ENCODE measurements around the gene AOX1.

AOX1 gene

DNA sequence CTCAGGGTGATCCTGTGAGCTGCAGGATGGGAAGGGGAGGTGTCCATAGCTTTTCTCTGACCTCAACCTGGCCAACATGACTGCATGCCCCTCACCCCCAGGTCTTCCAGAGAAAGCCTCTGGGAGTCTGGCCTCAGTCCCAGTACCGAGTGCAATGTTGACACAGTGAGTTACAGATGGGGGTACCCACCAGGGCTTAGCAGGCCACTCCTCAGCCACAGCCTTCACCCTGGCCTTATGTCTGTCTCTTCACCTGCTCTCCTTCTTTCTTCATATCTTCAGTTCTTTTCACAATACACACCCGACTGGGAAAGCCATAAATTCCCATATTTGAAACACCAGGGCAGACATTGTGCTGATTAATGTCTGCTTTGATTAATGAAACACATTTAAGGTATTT is 33.5 kb downstream of the AOX1 start:
- Histone ChIP-seq H3K4me3 (ENCODE audit: low read length, poor library complexity, severe bottlenecking) (no peak overlapping the region), H4K20me1 (ENCODE audit: insufficient read depth, low read length, poor library complexity, severe bottlenecking) (no peaks in the 10 kb centered on the region), H3K27me3 (ENCODE audit: insufficient read depth, low read length, poor library complexity, severe bottlenecking) (no peaks in the 10 kb centered on the region), H3K9me3 (ENCODE audit: insufficient read depth, low read depth, low read length) (no peaks in the 10 kb centered on the region), H2AFZ (ENCODE audit: low read length) (no peak overlapping the region), H3K4me1 (ENCODE audit: insufficient read depth, low read length, poor library complexity, severe bottlenecking) (no peaks in the 10 kb centered on the region), H3K79me2 (ENCODE audit: insufficient read depth, low read length) (no peaks in the 10 kb centered on the region), H3K4me2 (ENCODE audit: low read depth, low read length, poor library complexity, severe bottlenecking) (no peak overlapping the region), H3K9ac (ENCODE audit: low read depth, low read length, poor library complexity, severe bottlenecking) (no peak overlapping the region), H3K36me3 (ENCODE audit: insufficient read depth, low read length) (no peaks in the 10 kb centered on the region), H3K9me2 (replicated peaks; ENCODE audit: low read depth, low read length) (no peaks in the 10 kb centered on the region), H3F3A (ENCODE audit: low read depth) (no peaks in the 10 kb centered on the region)
- TF ChIP-seq, protein P1, sequence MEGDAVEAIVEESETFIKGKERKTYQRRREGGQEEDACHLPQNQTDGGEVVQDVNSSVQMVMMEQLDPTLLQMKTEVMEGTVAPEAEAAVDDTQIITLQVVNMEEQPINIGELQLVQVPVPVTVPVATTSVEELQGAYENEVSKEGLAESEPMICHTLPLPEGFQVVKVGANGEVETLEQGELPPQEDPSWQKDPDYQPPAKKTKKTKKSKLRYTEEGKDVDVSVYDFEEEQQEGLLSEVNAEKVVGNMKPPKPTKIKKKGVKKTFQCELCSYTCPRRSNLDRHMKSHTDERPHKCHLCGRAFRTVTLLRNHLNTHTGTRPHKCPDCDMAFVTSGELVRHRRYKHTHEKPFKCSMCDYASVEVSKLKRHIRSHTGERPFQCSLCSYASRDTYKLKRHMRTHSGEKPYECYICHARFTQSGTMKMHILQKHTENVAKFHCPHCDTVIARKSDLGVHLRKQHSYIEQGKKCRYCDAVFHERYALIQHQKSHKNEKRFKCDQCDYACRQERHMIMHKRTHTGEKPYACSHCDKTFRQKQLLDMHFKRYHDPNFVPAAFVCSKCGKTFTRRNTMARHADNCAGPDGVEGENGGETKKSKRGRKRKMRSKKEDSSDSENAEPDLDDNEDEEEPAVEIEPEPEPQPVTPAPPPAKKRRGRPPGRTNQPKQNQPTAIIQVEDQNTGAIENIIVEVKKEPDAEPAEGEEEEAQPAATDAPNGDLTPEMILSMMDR (conservative IDR thresholded peaks at IDR 0.05; ENCODE audit: low read length): no peak
- no peak for TF ChIP-seq EZH2phosphoT487 (IDR thresholded peaks at IDR 0.05; ENCODE audit: borderline replicate concordance)

DNA sequence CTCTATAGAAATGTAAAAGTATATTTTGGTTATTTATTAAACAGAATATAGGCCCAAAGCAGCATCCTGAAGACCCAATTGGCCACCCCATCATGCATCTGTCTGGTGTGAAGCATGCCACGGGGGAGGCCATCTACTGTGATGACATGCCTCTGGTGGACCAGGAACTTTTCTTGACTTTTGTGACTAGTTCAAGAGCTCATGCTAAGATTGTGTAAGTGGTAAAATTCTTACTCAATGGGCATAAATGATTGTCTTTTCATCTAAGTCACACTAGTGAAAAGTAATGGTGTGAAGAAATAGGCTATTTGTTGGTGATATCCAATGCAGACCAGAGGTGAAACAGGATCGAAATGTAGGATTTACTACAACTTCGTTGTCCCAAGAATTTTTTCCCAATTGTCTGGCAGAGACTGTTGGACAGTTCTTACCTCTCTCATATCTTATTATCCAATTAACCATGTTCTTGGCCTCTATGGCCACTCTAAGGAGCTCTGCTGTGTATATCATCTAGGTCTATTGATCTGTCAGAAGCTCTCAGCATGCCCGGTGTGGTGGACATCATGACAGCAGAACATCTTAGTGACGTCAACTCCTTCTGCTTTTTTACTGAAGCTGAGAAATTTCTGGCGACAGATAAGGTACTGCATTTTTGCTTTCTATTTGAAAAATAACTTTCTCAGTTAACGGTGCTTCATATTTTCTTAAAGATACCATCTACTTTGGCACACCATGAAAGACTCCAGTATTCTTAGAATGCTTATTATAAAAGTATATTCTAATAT is 35.0 kb downstream of the AOX1 start:
- H3K9me2 ChIP-seq (replicated peaks; ENCODE audit: low read depth, low read length): no peaks in the 10 kb centered on the region
- no peaks in the 10 kb centered on the region for H3K9me3 ChIP-seq (ENCODE audit: insufficient read depth, low read depth, low read length)
- H3K4me2 ChIP-seq (ENCODE audit: low read depth, low read length, poor library complexity, severe bottlenecking): no peak overlapping the region
- no peaks in the 10 kb centered on the region for H3K36me3 ChIP-seq (ENCODE audit: insufficient read depth, low read length)
- no peaks in the 10 kb centered on the region for H3K79me2 ChIP-seq (ENCODE audit: insufficient read depth, low read length)
- H3K27me3 ChIP-seq (ENCODE audit: insufficient read depth, low read length, poor library complexity, severe bottlenecking): no peaks in the 10 kb centered on the region
- no peak overlapping the region for H3K4me3 ChIP-seq (ENCODE audit: low read length, poor library complexity, severe bottlenecking)
- no peak overlapping the region for H3K9ac ChIP-seq (ENCODE audit: low read depth, low read length, poor library complexity, severe bottlenecking)
- H2AFZ ChIP-seq (ENCODE audit: low read length): no peak overlapping the region
- no peaks in the 10 kb centered on the region for H3F3A ChIP-seq (ENCODE audit: low read depth)
- H3K4me1 ChIP-seq (ENCODE audit: insufficient read depth, low read length, poor library complexity, severe bottlenecking): no peaks in the 10 kb centered on the region
- TF ChIP-seq EZH2phosphoT487 (IDR thresholded peaks at IDR 0.05; ENCODE audit: borderline replicate concordance): no peak
- TF ChIP-seq, protein P1 (conservative IDR thresholded peaks at IDR 0.05; ENCODE audit: low read length): no peak
- no peaks in the 10 kb centered on the region for H4K20me1 ChIP-seq (ENCODE audit: insufficient read depth, low read length, poor library complexity, severe bottlenecking)

DNA sequence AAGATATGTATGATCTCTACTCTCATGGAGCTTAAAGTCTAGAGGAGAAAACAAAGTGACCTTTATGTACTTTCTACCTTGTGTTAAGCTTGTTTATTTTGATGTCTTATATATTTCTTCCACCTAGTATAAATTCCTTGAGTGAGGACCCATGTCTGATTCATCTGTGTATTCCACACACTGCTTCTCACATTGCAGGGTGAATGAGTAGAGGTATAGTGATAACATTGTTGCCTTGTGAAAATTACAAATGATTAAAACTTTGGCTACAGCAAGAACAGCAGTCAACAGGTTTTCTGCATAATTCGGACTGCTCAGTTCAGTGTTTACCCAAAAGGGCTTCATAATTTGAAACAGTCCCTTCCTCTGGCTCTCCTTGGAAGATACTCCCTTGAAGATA is 36.3 kb downstream of the AOX1 start:
- H3K9me3 ChIP-seq (ENCODE audit: insufficient read depth, low read depth, low read length): no peaks in the 10 kb centered on the region
- H3K36me3 ChIP-seq (ENCODE audit: insufficient read depth, low read length): no peaks in the 10 kb centered on the region
- TF ChIP-seq, protein P1 (conservative IDR thresholded peaks at IDR 0.05; ENCODE audit: low read length): no peak
- TF ChIP-seq EZH2phosphoT487 (IDR thresholded peaks at IDR 0.05; ENCODE audit: borderline replicate concordance): no peak
- no peaks in the 10 kb centered on the region for H3K79me2 ChIP-seq (ENCODE audit: insufficient read depth, low read length)
- H4K20me1 ChIP-seq (ENCODE audit: insufficient read depth, low read length, poor library complexity, severe bottlenecking): no peaks in the 10 kb centered on the region
- no peak overlapping the region for H3K4me3 ChIP-seq (ENCODE audit: low read length, poor library complexity, severe bottlenecking)
- no peaks in the 10 kb centered on the region for H3F3A ChIP-seq (ENCODE audit: low read depth)
- H3K4me1 ChIP-seq (ENCODE audit: insufficient read depth, low read length, poor library complexity, severe bottlenecking): no peaks in the 10 kb centered on the region
- no peak overlapping the region for H2AFZ ChIP-seq (ENCODE audit: low read length)
- H3K9ac ChIP-seq (ENCODE audit: low read depth, low read length, poor library complexity, severe bottlenecking): no peak overlapping the region
- no peak overlapping the region for H3K4me2 ChIP-seq (ENCODE audit: low read depth, low read length, poor library complexity, severe bottlenecking)
- no peaks in the 10 kb centered on the region for H3K27me3 ChIP-seq (ENCODE audit: insufficient read depth, low read length, poor library complexity, severe bottlenecking)
- no peaks in the 10 kb centered on the region for H3K9me2 ChIP-seq (replicated peaks; ENCODE audit: low read depth, low read length)

All from Loucy (cell line).